Left renal pelvis (tissue), 4 donors: ENCODE data around the gene EPHA2. TPM values are rescaled to one million over a fixed set of nuclear protein-coding genes. Genes with fewer than 3 reads are reported as not detected.
"Not testable (repeated sequence)": the region's sequence is repeated elsewhere in the genome, so short reads cannot be mapped to it uniquely, and the experiment has no call there.

Source experiments
- DNase-seq, 4 donors: peaks; one replicate each; pipeline ENCODE4 v3.0.0-alpha.2; 2013; ENCODE audit warnings: low read depth in 4 of 4, low spot score in 3 of 4
- polyA plus RNA-seq, 4 donors: library from polyadenylated mRNA; unstranded; fragments of 120-200 nt; gene quantifications; one replicate each; pipeline ENCODE4 v1.2.1, GENCODE V29; 2013; ENCODE audit not compliant: insufficient read length in 4 of 4

EPHA2 gene
- polyA plus RNA-seq: 10 to 100 TPM in 3 of 4 donors, 1 to 10 TPM in 1; 5.7 to 23.4 (median 16.2) TPM

- DNase-seq: peak in 3 of 4 donors; percentile 84 to 94 (median 89)
Observed at GRCh38 chr1:16155537-16156410, at the start of gene EPHA2. Gene EPHA2, minus strand, starts transcription at chr1:16156069. Its CDS starts 137 bp downstream, at chr1:16155932.

- no peak for DNase-seq
Observed at GRCh38 chr1:16205334-16205671, 49.4 kb upstream of the EPHA2 start.

DNA sequence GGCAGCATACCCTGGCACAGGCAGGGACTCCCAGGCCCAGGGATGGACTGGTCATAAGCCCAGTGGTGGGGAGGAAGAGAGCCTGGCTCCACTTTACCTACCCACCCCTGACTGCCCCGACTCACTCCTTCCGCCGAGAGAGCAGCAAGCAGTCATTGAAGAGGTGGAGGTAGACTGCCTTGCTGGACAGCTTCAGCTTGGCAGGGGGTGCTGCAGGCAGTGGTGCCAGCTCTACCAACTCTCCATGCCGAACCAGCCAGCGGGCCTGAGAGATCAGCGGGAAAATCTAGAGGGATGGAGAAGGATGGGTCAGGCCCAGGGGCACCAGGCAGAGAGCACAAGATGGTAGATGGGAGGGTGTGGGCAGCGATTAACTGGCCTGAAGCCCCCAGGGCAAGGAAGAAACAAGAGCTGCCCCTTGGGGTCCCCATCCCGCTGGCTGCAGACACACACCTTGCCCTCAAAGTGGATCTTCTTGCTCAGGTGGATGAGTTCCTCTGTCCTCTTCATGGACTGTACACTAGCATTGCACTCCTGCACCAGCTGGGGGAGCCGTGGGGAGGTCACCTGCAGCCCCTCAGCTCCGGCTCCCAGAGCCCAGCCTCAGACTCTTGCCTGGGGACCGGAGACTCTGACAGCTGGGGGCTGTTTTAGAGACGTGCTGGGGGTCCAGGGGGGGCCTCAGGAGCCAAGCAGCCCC is 48.9 kb upstream of the EPHA2 start:
- DNase-seq: no peak

DNA sequence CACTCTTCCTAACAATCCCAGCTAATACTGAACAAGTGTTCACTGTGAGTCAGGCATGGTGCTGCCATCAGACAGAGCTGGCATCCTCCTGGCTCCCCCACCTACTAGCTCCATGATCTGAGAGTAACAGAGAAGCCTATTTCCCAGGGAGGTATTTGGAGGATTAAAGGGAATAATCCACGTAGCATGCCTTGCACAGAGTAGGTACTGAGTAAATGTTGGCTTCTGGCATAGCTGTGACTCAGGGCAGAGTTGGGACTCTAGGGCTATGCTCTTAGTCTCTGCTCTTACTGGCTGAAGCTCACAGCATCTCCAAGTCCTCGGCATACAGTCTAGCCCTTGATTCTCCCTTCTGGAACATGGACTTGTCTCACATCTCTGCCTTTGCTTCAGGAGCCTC is 48.3 kb upstream of the EPHA2 start:
- DNase-seq: no peak

DNA sequence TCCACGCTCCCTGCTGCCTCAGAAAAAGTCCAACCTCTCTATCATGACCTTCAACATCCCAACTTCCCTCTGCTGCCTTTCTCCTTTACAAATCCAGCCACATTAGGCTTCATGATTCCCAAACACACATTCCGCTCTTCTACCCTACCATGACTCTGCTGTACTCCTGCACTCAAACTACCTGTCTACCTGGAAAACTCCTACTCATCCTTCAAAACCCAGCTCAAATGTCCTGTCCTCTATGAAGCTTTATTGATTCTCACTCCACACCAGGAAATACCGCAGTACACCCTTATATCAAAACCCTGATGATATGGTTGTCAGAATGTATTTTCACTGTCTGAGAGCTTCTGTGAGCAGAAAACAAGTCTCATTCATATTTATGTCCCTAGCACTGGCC is 47.7 kb upstream of the EPHA2 start:
- DNase-seq: no peak

- no peak for DNase-seq
Observed at GRCh38 chr1:16202281-16203210, 46.7 kb upstream of the EPHA2 start.

GRCh38 chr1:16199700-16200099 is 43.8 kb upstream of the EPHA2 start:
- DNase-seq: no peak

- no peak for DNase-seq
Observed at GRCh38 chr1:16199157-16199501, 43.3 kb upstream of the EPHA2 start.

GRCh38 chr1:16198444-16199156 is 42.7 kb upstream of the EPHA2 start:
- DNase-seq: no peak

DNA sequence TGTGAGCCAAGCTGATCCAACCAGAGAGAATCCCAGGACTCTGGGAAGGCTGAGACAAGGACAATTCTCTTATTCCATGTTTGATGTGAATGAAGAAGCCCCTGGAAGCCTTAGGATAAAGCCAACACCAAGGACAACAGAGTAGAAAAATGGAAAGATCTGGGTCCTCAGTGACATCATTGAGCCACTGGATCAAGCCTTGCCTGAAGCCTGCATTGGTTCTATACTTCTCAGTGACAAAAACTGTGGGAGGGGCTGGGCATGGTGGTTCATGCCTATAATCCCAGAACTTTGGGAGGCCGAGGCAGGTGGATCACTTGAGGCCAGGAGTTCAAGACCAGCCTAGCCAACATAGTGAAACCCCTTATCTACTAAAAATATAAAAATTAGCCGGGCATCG is 41.0 kb upstream of the EPHA2 start:
- no peak for DNase-seq

DNA sequence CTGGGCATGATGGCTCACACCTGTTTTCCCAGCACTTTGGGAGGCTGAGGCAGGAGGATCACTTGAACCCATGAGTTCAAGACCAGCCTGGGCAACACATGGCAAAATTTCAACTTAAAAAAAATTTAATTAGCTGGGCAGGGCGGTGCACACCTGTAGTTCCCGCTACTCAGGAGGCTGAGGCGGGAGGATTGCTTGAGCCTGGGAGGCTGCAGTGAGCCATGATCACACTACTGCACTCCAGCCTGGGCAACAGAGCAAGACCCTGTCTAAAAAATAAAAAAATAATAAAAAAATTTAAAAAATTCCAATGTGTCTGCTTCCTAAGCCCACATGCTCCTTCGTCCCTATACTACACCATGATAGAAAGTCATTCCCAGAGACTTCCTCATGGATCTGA is 40.3 kb upstream of the EPHA2 start:
- DNase-seq: not testable (repeated sequence)

- no peak for DNase-seq
Observed at GRCh38 chr1:16195518-16195905, 39.6 kb upstream of the EPHA2 start.

DNA sequence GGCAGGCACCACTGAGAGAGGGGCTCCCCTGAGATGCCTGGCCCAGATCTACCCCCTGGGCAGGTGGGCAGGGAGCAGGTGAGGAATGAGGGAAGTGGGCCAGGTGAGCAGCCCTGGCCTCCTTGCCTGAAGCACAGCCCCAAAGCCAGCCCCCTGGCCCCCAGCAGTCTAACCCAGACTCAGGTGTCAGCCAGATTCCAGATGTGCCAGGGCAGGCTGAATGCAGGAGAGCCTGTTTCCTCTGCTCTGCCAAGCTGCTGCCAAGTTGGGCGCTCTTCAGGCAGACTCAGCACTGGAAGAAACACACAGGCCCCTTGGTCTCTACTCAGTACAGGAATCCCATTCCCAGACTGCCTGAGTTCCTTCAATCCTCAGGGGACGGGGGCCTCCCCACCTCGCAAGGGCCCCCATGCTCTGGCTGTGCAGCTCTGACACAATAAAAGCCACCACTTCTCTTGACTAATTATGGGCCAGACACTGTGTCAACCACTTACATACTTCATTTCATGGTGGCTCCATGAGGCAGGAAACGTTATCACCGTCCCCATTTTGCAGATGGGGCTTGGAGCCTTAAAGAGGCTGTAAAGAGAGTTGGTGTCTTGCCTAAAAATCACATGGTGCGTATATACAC is 36.2 kb upstream of the EPHA2 start:
- no peak for DNase-seq

DNA sequence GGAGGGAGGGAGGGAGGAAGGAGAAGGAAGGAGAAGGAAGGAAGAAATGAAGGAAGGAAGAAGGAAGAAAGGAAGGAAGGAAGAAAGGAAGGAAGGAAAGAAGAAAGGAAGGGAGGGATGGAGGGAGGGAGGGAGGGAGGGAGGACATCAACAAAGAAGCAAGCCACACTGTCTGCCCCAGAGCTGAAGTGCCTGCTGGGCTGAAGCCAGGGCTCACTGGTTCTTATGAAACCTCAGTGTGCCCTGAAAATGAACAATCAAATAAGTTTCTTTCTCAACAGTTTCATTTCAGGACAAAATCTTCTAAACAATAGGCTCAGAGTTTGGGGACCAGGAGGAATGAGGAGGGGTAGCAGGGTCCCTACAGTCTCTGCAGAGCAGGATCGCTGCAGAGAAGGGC is 35.4 kb upstream of the EPHA2 start:
- no peak for DNase-seq

GRCh38 chr1:16189921-16190621 is 34.2 kb upstream of the EPHA2 start:
- DNase-seq: no peak

GRCh38 chr1:16189003-16189402 is 33.1 kb upstream of the EPHA2 start:
- no peak for DNase-seq

DNA sequence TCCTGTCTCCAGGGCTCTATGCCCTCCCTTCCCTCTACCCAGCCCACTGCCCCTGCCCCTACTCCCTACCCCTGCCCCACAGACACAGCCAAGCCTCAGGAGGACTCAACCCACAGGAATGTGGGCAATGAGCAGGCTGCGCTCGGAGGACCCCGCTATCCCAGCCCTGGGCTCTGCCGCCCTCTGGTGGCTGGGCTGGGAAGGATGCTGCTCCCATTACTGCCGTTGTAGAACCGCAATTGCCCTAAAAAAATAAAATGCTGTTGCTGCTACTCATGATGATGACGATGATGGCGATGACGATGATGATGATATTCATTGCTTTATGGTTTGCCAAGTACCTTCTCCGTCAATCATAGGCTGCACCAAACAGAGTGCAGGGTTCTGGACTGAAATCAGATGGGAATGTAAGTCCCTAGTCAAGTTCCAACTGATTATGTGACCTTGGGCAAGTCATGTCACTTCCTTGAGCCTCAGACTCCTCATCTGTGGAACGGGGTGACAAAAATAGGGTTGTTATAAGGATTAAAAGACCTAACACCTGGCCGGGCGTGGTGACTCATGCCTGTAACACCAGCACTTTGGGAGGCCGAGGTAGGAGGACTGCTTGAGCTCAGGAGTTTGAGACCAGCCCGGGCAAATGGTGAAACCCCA is 32.0 kb upstream of the EPHA2 start:
- no peak for DNase-seq

DNA sequence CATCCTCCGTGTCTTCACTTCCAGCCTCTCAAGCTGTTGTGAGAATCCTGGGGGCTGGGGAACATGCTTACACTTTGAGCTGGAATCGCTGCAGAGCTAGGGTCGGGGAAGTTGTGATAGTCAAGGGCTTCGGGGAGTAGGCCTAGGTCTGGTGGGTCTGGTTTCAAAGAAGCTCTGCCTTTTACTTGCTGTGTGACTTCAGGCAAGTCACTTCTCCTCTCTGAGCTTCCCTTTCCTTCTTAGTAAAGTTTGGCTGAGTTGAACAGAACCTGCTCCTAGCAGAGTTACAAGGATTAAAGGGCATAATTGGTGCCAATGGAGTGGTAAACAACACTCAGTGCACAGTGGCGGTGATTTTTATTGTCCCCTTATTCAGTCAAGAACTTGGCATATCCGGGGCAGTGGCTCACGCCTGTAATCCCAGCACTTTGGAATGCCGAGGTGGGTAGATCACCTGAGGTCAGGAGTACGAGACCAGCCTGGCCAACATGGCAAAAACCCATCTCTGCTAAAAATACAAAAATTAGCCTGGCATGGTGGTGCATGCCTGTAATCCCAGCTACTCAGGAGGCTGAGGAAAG is 30.9 kb upstream of the EPHA2 start:
- DNase-seq: no peak
